Neutrophil (primary cell): ENCODE measurements around the gene JMY.

Experiments
- H3K27ac ChIP-seq: fragments of 200-600 bp; sonication (generic); 2 replicates; pipeline ENCODE4 v1.5.1; 2016; ENCODE audit warnings: mild to moderate bottlenecking, moderate library complexity
- H3K27me3 ChIP-seq: fragments of 200-600 bp; sonication (generic); 2 replicates; pipeline ENCODE4 v1.6.0; 2016; ENCODE audit warnings: mild to moderate bottlenecking
- H3K36me3 ChIP-seq: fragments of 200-600 bp; sonication (generic); 2 replicates; pipeline ENCODE4 v1.5.1; 2017
- H3K4me1 ChIP-seq, 2 experiments: fragments of 200-600 bp in 1 of 2; sonication (generic) in 1 of 2; 1 replicate in 1 of 2; 2 replicates in 1 of 2; pipeline versions ENCODE4 v1.5.1 to v1.6.1; 2013 to 2016; ENCODE audit warnings: low read depth in 1 of 2, low read length in 1 of 2, mild to moderate bottlenecking in 1 of 2, moderate library complexity in 1 of 2; ENCODE audit not compliant: control insufficient read depth in 1 of 2, insufficient read depth in 1 of 2
- H3K4me3 ChIP-seq, 2 experiments: fragments of 200-600 bp in 1 of 2; sonication (generic) in 1 of 2; 1 replicate in 1 of 2; 2 replicates in 1 of 2; pipeline ENCODE4 v1.5.1; 2013 to 2016; ENCODE audit warnings: low read depth in 1 of 2, low read length in 1 of 2, mild to moderate bottlenecking in 1 of 2, moderate library complexity in 1 of 2
- H3K9me3 ChIP-seq: fragments of 200-600 bp; sonication (generic); 2 replicates; pipeline ENCODE4 v1.5.1; 2016
- TF ChIP-seq, protein P1 (sequence below): fragments of 200-600 bp; sonication (generic); IDR thresholded peaks from 2 replicates; pipeline ENCODE4 v1.5.1; 2016; ENCODE audit warnings: antibody characterized with exemption

JMY gene

DNA sequence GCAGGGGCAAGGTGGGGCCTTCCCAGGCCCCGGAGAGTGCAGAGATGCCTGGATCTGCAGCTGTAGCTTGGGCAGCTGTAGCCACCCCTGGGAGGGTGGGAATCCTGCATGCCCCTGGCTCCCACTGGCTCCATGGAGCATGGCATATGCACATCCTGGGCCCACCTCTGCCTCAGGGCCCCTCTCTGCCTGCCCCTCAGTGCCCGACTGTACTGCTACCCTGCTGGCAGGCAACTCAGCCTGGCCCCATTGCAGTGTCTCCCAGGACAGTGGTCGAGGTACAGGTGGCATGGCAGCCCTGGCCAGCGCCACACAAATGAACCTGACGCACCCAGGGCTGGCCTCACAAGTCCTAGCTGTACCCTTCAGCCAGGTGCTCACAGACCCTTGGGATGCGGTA lies 23.9 kb downstream of the JMY start:
- Histone ChIP-seq H3K9me3 (no peaks in the 10 kb centered on the region), H3K4me3 (no peak overlapping the region), H3K27ac (no peak overlapping the region), H3K27me3 (no peaks in the 10 kb centered on the region), H3K36me3 (no peaks in the 10 kb centered on the region), H3K4me1 (no peaks in the 10 kb centered on the region)
- TF ChIP-seq, protein P1, sequence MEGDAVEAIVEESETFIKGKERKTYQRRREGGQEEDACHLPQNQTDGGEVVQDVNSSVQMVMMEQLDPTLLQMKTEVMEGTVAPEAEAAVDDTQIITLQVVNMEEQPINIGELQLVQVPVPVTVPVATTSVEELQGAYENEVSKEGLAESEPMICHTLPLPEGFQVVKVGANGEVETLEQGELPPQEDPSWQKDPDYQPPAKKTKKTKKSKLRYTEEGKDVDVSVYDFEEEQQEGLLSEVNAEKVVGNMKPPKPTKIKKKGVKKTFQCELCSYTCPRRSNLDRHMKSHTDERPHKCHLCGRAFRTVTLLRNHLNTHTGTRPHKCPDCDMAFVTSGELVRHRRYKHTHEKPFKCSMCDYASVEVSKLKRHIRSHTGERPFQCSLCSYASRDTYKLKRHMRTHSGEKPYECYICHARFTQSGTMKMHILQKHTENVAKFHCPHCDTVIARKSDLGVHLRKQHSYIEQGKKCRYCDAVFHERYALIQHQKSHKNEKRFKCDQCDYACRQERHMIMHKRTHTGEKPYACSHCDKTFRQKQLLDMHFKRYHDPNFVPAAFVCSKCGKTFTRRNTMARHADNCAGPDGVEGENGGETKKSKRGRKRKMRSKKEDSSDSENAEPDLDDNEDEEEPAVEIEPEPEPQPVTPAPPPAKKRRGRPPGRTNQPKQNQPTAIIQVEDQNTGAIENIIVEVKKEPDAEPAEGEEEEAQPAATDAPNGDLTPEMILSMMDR: no peak

DNA sequence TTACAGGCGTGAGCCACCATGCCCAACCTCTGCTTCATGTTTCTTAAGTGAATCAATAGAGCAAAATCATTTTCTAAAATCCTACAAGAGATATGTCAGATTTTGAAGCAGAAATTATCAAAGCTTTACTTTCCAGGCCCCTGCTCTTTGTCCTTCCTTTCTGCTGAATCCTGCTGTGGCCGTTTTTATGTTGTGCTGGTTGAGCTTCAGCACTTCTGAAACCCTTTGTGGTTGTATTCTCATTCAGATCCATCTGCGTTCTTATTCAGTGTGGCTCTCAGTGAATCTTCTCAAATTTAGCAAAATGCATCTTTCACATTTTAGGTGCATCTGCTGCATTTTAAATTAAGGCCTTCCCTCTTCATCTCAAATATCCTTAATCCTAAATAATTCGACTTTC lies 26.0 kb downstream of the JMY start:
- H3K9me3 ChIP-seq: no peaks in the 10 kb centered on the region
- H3K36me3 ChIP-seq: no peaks in the 10 kb centered on the region
- TF ChIP-seq, protein P1: no peak
- H3K27me3 ChIP-seq: no peaks in the 10 kb centered on the region
- no peak overlapping the region for H3K27ac ChIP-seq
- no peak overlapping the region for H3K4me3 ChIP-seq
- no peaks in the 10 kb centered on the region for H3K4me1 ChIP-seq

DNA sequence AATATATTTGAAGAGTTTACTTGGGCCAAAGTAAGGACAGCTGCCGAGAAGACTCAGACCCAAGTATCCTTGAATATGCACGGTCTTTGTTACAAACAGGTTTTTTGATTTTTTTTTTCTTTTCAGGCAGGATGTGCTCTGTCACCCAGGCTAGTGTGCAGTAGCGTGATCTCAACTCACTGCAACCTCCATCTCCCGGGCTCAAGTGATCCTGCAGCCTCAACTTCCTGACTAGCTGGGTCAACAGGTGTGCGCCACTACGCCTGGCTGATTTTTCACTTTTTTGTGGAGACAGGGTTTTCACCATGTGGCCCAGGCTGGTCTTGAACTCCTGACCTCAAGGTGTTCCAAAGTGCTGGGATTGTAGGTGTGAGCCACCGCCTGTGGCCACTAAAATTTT lies 27.4 kb downstream of the JMY start:
- H3K27me3 ChIP-seq: no peaks in the 10 kb centered on the region
- no peak overlapping the region for H3K27ac ChIP-seq
- no peak overlapping the region for H3K4me3 ChIP-seq
- no peaks in the 10 kb centered on the region for H3K9me3 ChIP-seq
- no peaks in the 10 kb centered on the region for H3K36me3 ChIP-seq
- TF ChIP-seq, protein P1: no peak
- H3K4me1 ChIP-seq: no peaks in the 10 kb centered on the region

DNA sequence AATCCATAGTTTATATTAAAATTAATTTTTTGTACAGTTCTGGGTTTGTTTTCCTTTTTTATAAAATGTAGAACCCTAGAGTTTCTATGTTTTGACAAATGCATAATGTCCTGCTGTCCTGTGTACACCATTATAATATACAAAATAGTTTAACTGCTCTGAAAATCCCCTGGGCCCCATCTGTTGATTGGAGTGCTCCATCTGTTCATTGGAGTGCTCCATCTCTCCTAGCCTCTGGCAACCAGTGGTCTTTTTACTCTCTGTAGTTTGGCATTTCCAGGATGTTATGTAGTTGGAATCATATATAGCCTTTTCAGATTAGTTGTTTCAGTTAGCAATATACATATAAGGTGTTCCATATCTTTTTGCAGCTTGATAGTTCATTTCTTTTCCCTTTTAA lies 31.2 kb downstream of the JMY start:
- TF ChIP-seq, protein P1: no peak

DNA sequence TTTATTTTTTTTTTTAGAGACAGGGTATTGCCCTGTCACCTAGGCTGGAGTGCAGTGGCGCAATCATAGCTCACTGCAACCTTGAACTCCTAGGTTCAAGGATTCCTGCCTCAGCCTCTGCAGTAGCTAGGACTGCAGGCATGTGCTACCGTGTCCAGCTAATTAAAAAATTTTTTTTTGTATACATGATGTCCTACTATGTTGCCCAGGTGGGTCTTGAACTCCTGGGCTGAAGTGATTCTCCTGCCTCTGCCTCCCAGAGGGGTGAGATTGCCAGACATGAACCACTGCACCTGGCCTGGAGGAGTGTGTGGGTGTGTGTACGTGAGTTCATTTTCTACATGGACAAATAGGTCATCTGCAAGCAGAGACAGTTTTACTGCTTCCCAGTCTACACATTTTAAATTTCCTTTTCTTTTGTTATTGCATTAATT lies 33.8 kb downstream of the JMY start:
- H3K9me3 ChIP-seq: no peaks in the 10 kb centered on the region
- no peak overlapping the region for H3K27ac ChIP-seq
- H3K4me3 ChIP-seq: no peak overlapping the region

More for the DNA sequence above, 31.2 kb downstream of the JMY start:
- no peak overlapping the region for H3K4me3 ChIP-seq
- H3K36me3 ChIP-seq: no peaks in the 10 kb centered on the region
- H3K27me3 ChIP-seq: no peaks in the 10 kb centered on the region
- H3K9me3 ChIP-seq: no peaks in the 10 kb centered on the region
- H3K4me1 ChIP-seq: no peaks in the 10 kb centered on the region
- H3K27ac ChIP-seq: no peak overlapping the region

More for the DNA sequence above, 33.8 kb downstream of the JMY start:
- TF ChIP-seq, protein P1: no peak
- Histone ChIP-seq H3K4me1 (no peaks in the 10 kb centered on the region), H3K27me3 (no peaks in the 10 kb centered on the region), H3K36me3 (no peaks in the 10 kb centered on the region)
